HG03139 (cell line): ENCODE measurements around the gene TPPP2.
"Not testable (repeated sequence)": the region's sequence is repeated elsewhere in the genome, so short reads cannot be mapped to it uniquely, and the experiment has no call there.

Experiments
- ATAC-seq: cut with Tn5 transposase; IDR thresholded peaks from one replicate; pipeline ENCODE4 v1.9.1; 2021; ENCODE audit not compliant: unreplicated experiment

The TPPP2 gene

DNA sequence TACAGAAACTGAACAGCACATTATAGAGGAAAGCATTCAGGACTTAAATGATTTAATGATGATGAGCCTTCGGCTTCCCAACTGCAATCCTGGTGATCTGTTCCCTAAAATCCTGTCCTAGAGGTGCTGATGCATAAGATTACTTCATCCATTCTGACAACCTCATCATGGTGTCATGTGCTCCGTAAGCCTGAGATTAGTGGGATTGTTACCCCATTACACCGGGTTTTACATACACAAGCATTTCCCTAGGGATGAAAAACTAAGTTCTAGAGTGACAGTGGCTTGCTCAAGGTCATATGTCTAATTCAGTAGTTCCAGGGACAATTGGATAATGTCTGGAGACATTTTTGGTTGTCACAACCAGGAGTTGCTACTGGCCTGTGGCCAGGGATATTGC lies 7.1 kb downstream of the TPPP2 start:
- ATAC-seq, result no peak

- ATAC-seq, result no peak
Measured at GRCh38 chr14:21038441-21039422, 8.7 kb downstream of the TPPP2 start.

DNA sequence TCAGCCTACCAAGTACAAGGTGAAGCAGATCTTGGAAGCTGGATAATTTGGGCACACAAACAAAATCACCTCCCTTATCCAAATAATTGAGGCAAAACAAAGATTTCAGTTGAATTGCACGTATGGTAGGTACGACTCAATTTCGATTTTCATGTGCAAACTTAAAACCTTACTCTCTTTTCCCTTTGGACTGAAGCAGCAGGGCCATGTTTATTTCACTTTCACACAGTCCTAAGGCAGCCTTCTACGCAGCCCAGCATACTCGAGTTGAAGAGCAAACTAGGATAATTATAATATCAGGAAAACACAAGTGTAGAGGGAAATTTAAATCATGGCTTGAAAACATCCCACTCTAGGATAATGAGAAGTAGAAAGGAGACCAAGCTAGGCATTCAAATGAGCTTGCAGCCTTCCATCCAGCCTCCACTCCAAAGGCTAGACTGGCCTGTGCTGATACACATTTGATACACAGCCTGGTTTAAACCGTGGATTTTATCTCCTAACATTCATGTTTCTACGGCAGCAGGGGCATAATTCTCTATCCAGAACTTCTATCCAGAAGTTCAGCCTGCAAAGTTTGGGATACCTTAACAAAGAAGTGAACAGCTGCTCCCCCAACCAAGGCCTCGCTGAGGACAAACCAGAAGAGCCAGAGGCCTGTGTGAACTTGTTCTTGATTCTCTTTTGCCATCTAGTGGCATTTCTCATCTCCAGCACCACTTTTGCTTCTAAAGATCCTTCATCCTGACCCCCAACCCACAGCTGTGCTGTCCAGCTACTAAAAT lies 9.8 kb downstream of the TPPP2 start:
- no peak for ATAC-seq

DNA sequence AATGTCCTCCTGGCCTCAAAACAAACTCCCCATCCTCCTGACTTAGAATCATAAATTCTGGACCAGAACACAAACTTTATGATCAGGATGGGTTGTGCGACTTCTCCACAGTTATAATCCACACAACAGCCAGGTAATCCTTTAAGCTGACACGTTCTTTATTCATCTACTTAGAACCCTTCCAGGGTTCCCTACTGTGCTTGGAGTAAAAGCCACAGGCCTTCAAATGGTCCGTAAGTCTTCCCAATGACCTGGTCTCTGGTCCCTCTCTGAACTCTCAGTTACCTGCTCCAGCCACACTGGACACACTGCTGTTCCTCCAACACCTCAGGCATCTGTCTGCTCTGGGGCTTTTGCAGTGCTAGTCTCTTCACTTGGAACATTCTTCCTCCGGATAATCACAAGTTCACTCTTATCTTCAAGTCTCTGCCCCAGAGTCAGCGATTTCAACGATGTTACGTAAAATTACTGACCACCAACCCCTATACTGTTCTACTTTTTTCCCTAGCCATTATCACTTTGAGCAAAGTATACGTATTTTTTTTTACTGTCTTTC lies 10.4 kb downstream of the TPPP2 start:
- ATAC-seq, result no peak

GRCh38 chr14:21040941-21041340 lies 10.9 kb downstream of the TPPP2 start:
- not testable (repeated sequence) for ATAC-seq

DNA sequence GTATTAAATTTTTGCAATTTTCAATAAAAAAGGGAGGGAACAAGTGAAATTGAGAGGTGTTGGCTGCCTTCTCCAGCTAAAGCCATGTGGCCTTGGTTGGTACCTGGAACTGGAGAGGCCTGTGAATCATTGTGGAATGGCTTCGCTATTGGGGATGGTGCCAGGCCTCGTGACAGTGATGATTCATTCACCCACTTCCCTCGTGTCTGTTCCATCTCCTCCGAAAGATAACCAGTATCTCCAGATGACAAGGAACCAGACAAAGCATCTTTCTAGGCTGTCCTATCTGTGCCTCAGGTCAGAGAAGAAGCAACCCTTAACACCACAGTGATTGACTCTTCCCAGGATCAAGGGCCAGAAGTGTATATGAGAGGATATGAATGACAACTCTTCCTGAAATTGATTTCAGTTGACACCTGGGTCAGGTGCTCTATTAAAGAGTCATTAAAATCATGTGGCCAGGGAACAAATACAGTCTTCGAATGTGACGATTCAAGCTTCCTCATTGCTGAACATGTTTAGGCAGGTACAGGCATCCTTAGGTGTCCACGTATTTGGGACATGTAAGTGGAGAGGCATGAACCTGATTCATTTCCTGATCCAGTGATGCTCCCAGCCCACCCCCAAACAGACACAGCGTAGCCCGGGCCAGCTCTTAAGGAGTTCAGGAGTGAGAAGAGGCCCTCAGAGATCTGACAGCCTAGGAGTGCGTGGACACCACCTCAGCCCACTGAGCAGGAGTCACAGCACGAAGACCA lies 11.8 kb downstream of the TPPP2 start, which contains the start of gene RNASE7:
Gene RNASE7 (plus strand): TSS at position 687 of the 758 bp plus-strand sequence. CDS start 631 bp downstream, outside the sequence.
- no peak for ATAC-seq

- no peak for ATAC-seq
Measured at GRCh38 chr14:21042918-21043317, 12.9 kb downstream of the TPPP2 start.

DNA sequence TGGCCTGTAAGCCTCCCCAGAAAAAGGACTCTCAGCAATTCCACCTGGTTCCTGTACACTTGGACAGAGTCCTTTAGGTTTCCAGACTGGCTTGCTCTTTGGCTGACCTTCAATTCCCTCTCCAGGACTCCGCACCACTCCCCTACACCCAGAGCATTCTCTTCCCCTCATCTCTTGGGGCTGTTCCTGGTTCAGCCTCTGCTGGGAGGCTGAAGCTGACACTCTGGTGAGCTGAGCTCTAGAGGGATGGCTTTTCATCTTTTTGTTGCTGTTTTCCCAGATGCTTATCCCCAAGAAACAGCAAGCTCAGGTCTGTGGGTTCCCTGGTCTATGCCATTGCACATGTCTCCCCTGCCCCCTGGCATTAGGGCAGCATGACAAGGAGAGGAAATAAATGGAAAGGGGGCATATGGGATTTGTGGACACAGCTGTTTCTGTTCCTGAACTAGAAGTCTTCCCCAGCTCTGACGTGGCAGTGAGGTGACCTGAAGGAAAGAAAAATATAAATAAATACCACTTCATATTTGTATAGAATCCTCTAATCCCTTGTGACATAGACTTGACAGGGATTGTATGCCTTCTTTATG lies 13.5 kb downstream of the TPPP2 start:
- no peak for ATAC-seq

GRCh38 chr14:21043974-21044618 lies 14.1 kb downstream of the TPPP2 start:
- ATAC-seq, result no peak

DNA sequence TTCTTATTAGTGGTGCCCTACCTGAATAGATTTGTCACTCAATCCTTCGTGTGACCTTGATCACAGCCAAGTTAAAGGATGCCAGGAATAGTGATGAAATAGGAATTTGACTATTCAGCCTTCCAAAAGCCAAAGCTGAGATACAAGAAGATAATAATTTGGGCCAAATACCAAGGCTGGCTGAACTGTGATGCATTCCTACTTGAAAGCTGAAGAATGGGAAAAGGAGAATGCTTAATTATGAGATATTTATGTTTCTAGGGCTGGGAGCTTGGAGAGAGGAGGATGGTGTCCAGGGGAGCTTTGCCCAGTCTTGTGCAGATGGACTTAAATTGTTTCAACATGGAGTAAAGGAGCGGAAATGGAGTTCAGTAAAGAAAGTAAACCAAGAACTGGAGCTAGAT lies 17.4 kb downstream of the TPPP2 start:
- no peak for ATAC-seq

DNA sequence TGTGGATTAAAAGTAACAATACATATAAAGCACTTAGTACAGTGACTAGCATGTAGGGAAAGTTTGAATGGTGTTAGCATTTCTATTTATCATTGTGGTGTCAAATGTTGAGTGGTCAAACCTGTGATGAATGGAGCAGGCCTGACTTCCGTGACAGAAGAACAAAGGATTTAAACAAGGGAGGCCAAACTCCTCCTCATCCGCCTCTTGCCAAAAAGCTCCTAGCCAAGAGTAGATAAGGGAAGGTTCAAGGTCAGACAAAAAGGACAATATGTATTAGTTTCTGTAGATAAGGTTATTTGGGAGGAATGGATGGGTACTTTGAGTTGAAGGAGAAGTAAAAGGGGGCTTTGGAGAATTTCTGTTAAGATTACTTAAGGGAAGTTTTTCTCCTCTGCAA lies 18.6 kb downstream of the TPPP2 start:
- no peak for ATAC-seq

GRCh38 chr14:21049271-21049673 lies 19.3 kb downstream of the TPPP2 start:
- no peak for ATAC-seq

GRCh38 chr14:21050597-21050996 lies 20.6 kb downstream of the TPPP2 start:
- no peak for ATAC-seq

GRCh38 chr14:21053184-21054122 lies 23.4 kb downstream of the TPPP2 start:
- ATAC-seq, result no peak

- no peak for ATAC-seq
Measured at GRCh38 chr14:21054123-21054767, 24.2 kb downstream of the TPPP2 start.

DNA sequence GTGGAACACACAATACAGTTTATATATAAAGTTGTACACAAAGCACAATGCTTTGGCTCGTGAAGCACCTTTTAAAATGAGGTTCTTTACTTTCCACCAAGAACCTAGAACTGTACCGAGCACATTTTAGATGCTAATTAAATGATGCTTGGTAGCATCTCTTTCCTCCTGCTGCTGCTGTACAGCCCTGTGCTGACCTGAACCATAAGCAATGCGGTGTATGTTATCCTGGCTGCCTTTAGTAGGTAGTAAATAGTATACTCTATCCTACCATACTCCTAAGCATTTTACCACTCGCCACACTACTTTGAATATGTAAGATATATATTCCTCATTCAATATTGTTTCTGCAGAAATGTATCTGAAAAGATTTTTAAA lies 24.7 kb downstream of the TPPP2 start:
- ATAC-seq, result no peak

DNA sequence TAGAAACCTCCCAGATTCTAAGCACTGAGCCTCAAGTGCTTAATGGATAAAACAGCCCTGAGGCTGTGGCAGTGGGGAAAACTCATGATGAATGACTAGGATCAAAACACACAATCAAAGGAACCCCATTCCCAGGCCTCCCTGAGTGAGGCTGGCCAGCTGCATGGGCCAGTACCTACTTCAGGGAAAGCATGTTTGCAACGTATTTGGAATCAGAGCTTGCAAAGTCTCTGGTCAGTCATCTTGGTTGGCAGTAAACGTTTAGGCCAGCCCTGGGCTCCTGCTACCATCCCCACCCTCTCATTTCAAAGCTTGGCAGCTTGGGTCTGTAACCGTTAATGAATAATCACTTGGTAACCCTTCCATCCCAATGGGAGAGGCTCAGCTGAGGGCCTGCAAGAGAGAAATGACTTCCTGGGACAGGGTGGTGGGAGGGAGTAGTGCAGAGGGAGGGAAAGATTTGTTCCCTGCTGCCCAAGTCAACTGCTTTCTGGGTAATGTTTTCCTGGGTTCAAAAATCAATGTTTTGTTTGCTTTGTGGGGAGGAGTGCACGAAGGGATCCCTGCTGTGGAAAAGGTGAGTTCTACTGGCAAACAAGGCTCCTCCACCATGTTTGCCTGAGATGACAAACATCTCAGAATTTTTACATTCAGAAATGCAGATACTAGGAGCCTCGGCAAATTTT lies 25.6 kb downstream of the TPPP2 start:
- ATAC-seq, result no peak
